Measurements from ENCODE around the gene ARL14. TPM values are rescaled to one million over a fixed set of nuclear protein-coding genes. Genes with fewer than 3 reads are reported as not detected.
A peak's percentile ranks its signal among the peaks of the same experiment; 100 is the strongest.
"Not testable (repeated sequence)": the region's sequence is repeated elsewhere in the genome, so short reads cannot be mapped to it uniquely, and the experiment has no call there.

ARL14 gene
- total and polyA plus RNA-seq, 7 experiments from 2014 or later = not detected

DNA sequence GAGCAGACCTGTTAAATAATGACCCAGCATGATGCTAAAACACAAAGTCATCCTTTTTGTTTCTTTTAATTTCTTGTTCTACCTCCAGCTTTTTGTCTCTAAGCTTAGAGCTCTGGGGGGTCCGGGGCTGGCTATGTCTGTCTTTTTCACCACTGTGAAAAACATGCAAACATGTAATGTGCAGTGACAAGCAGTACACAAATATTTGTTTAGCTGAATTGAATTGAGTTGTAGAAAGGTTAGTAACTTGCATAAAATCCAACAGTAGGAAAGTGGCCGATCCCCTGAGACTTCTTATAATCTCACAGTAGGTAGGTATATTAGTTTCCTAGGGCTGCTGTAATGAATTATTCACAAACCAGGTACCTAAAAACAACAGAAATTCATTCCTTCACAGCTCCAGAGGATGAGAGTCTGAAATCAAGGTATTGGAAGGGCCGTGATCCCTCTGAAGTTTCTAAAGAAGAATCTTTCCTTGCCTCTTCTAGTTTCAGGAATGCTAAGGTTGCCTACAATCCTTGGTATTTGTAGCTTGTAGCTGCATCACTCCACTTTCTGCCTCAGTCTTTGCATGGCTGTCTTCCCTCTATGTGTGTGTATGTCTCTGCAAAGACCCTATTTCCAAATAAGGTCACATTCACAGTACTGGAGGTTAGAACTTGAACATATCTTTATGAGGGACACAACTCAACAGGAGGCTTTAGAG is 32.7 kb downstream of the ARL14 start:
- H3K36me3 ChIP-seq (ENCODE audit: control insufficient read depth in 2 of 3, insufficient read depth in 3 of 3, low read length in 3 of 3) = no peaks in the 10 kb centered on the region
- intact Hi-C loops (cut with micrococcal nuclease) = loop anchor here (5.0 to 10.0 kb wide), 2 partner anchors 563 to 565 kb away; no protein-coding TSS in a partner anchor
- no peak overlapping the region for H3K4me3 Mint-ChIP-seq
- no peaks in the 10 kb centered on the region for H3K9me3 Mint-ChIP-seq
- no peak overlapping the region for H3K4me3 ChIP-seq (ENCODE audit: low read length)
- no peaks in the 10 kb centered on the region for H3K4me1 Mint-ChIP-seq
- DNase-seq (no peak), ATAC-seq (no peak)
- peaks cover 28 to 45% (median 31%) of the 10 kb centered on the region in 5 donors for H3K27me3 Mint-ChIP-seq
- peaks cover 0 to 5% of the 10 kb centered on the region in 2 donors for H3K27me3 ChIP-seq (ENCODE audit: control insufficient read depth in 2 of 2, insufficient read depth in 2 of 2, low read length in 2 of 2)
- POLR2A ChIA-PET = no interaction called here
- H3K27ac Mint-ChIP-seq = no peak overlapping the region
- H3K27ac ChIP-seq (ENCODE audit: low read depth, low read length) = no peak overlapping the region
- H3K36me3 Mint-ChIP-seq = no peaks in the 10 kb centered on the region
- no peaks in the 10 kb centered on the region for H3K9me3 ChIP-seq (ENCODE audit: control insufficient read depth in 2 of 3, low read length in 3 of 3)
- H3K4me1 ChIP-seq (ENCODE audit: control insufficient read depth in 2 of 2, insufficient read depth in 2 of 2, low read length in 2 of 2) = no peaks in the 10 kb centered on the region
- CTCF ChIA-PET = interaction anchor here (0.6 to 3.5 kb wide), 3 partner anchors 229 to 867 kb away, joined by 6 to 26 read pairs (median 7); no protein-coding TSS in a partner anchor

DNA sequence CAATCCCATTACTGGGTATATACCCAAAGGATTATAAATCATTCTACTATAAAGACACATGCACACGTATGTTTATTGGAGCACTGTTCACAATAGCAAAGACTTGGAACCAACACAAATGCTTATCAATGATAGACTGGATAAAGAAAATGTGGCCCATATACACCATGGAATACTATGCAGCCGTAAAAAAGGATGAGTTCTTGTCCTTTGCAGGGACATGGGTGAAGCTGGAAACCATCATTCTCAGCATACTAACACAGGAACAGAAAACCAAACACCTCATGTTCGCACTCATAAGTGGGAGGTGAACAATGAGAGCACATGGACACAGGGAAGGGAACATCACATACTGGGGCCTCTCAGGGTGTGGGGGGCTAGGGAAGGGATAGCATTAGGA is 36.2 kb downstream of the ARL14 start:
- POLR2A ChIA-PET; intact Hi-C loops (cut with micrococcal nuclease); H3K36me3 Mint-ChIP-seq; DNase-seq; H3K4me1 Mint-ChIP-seq; H3K4me1 ChIP-seq (ENCODE audit: control insufficient read depth in 2 of 2, insufficient read depth in 2 of 2, low read length in 2 of 2); H3K9me3 ChIP-seq (ENCODE audit: control insufficient read depth in 2 of 3, low read length in 3 of 3); H3K27ac Mint-ChIP-seq; H3K4me3 ChIP-seq (ENCODE audit: low read length); H3K27ac ChIP-seq (ENCODE audit: low read depth, low read length); ATAC-seq; H3K27me3 ChIP-seq (ENCODE audit: control insufficient read depth in 2 of 2, insufficient read depth in 2 of 2, low read length in 2 of 2); H3K36me3 ChIP-seq (ENCODE audit: control insufficient read depth in 2 of 3, insufficient read depth in 3 of 3, low read length in 3 of 3); H3K4me3 Mint-ChIP-seq; H3K9me3 Mint-ChIP-seq: not testable (repeated sequence)
- peaks cover 14 to 26% (median 21%) of the 10 kb centered on the region in 5 donors for H3K27me3 Mint-ChIP-seq
- CTCF ChIA-PET = interaction anchor here (0.7 to 2.0 kb wide), 2 partner anchors 127 to 228 kb away, joined by 3 to 6 read pairs; no protein-coding TSS in a partner anchor

GRCh38 chr3:160719710-160720109 is 42.8 kb downstream of the ARL14 start:
- H3K27me3 ChIP-seq (ENCODE audit: control insufficient read depth in 2 of 2, insufficient read depth in 2 of 2, low read length in 2 of 2) = no peaks in the 10 kb centered on the region
- intact Hi-C loops (cut with micrococcal nuclease) = no loop called here
- no peaks in the 10 kb centered on the region for H3K36me3 ChIP-seq (ENCODE audit: control insufficient read depth in 2 of 3, insufficient read depth in 3 of 3, low read length in 3 of 3)
- Mint-ChIP-seq H3K27ac (no peak overlapping the region), H3K27me3 (peaks cover 5 to 22% (median 16%) of the 10 kb centered on the region in 5 donors), H3K36me3 (no peaks in the 10 kb centered on the region), H3K9me3 (peaks cover 0 to 2% (median 0%) of the 10 kb centered on the region in 11 donors), H3K4me3 (no peak overlapping the region), H3K4me1 (no peaks in the 10 kb centered on the region)
- ATAC-seq (no peak), DNase-seq (no peak)
- H3K27ac ChIP-seq (ENCODE audit: low read depth, low read length) = no peak overlapping the region
- H3K4me1 ChIP-seq (ENCODE audit: control insufficient read depth in 2 of 2, insufficient read depth in 2 of 2, low read length in 2 of 2) = no peaks in the 10 kb centered on the region
- H3K9me3 ChIP-seq (ENCODE audit: control insufficient read depth in 2 of 3, low read length in 3 of 3) = no peaks in the 10 kb centered on the region
- no peak overlapping the region for H3K4me3 ChIP-seq (ENCODE audit: low read length)
- ChIA-PET CTCF (no interaction called here), POLR2A (no interaction called here)

DNA sequence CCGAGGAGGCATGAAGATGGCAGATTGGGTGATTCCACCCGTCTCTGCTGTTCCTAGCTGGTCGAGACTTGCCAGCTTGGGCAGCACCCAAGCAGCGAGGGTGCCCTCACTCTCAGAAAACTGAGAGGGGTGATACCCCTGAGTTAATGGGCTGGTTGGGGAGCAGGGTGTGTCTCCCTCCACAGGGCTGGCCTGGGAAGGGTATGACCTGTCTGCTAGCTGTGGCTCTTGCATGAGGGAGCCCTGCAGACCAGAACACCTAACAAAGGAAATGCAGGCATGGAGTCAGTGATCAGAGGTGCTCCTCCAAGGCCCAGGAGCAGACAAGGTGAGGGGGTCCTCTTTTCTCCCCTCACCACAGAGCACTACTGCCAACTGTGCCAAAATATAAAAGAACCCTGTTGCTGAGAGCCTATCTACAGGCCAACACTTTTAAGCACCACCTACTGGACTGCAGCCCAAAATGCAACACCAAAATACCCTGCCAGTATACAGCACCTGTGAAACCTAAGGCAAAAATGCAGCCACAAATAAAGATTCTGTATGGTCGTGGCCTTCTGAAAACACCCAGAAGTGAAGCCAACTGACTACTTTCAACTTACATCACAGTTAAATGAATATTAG is 43.3 kb downstream of the ARL14 start:
- Mint-ChIP-seq H3K4me1 (no peaks in the 10 kb centered on the region), H3K9me3 (peaks cover 0 to 2% (median 0%) of the 10 kb centered on the region in 11 donors), H3K27me3 (peaks cover 5 to 22% (median 16%) of the 10 kb centered on the region in 5 donors), H3K27ac (no peak overlapping the region), H3K36me3 (no peaks in the 10 kb centered on the region), H3K4me3 (no peak overlapping the region)
- Histone ChIP-seq H3K27me3 (ENCODE audit: control insufficient read depth in 2 of 2, insufficient read depth in 2 of 2, low read length in 2 of 2) (no peaks in the 10 kb centered on the region), H3K27ac (ENCODE audit: low read depth, low read length) (no peak overlapping the region), H3K36me3 (ENCODE audit: control insufficient read depth in 2 of 3, insufficient read depth in 3 of 3, low read length in 3 of 3) (no peaks in the 10 kb centered on the region), H3K9me3 (ENCODE audit: control insufficient read depth in 2 of 3, low read length in 3 of 3) (no peaks in the 10 kb centered on the region), H3K4me3 (ENCODE audit: low read length) (no peak overlapping the region), H3K4me1 (ENCODE audit: control insufficient read depth in 2 of 2, insufficient read depth in 2 of 2, low read length in 2 of 2) (no peaks in the 10 kb centered on the region)
- ChIA-PET POLR2A (no interaction called here), CTCF (interaction anchor here (0.7 kb wide), 1 partner anchor 11 kb away, joined by 3 read pairs; no protein-coding TSS in a partner anchor)
- DNase-seq = peak in 1 of 9 donors; percentile 1
- intact Hi-C loops (cut with micrococcal nuclease) = no loop called here
- ATAC-seq = no peak

DNA sequence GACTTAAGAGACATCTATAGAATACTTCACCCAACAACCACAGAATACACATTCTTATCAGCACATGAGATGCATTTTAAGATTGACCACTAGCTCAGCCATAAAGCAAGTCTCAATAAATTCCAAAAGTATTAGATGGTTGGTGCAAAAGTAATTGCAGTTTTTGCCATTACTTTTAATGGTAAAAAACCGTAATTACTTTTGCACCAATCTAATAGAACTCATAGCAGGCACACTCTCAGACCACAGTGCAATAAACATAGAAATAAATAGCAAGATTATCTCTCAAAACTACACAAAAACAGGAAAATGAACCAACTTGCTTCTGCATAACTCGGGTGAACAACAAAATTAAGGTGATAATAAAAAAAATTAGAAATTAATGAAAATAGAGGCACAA is 45.4 kb downstream of the ARL14 start:
- no peak for DNase-seq
- Mint-ChIP-seq H3K36me3 (no peaks in the 10 kb centered on the region), H3K4me1 (no peaks in the 10 kb centered on the region), H3K4me3 (no peak overlapping the region), H3K27me3 (peaks cover 0 to 17% (median 13%) of the 10 kb centered on the region in 5 donors), H3K9me3 (peaks cover 0 to 2% (median 0%) of the 10 kb centered on the region in 11 donors), H3K27ac (no peak overlapping the region)
- ChIA-PET POLR2A (no interaction called here), CTCF (no interaction called here)
- Histone ChIP-seq H3K4me3 (ENCODE audit: low read length) (no peak overlapping the region), H3K27me3 (ENCODE audit: control insufficient read depth in 2 of 2, insufficient read depth in 2 of 2, low read length in 2 of 2) (no peaks in the 10 kb centered on the region), H3K27ac (ENCODE audit: low read depth, low read length) (no peak overlapping the region), H3K4me1 (ENCODE audit: control insufficient read depth in 2 of 2, insufficient read depth in 2 of 2, low read length in 2 of 2) (no peaks in the 10 kb centered on the region), H3K9me3 (ENCODE audit: control insufficient read depth in 2 of 3, low read length in 3 of 3) (no peaks in the 10 kb centered on the region), H3K36me3 (ENCODE audit: control insufficient read depth in 2 of 3, insufficient read depth in 3 of 3, low read length in 3 of 3) (no peaks in the 10 kb centered on the region)
- ATAC-seq = no peak
- intact Hi-C loops (cut with micrococcal nuclease) = no loop called here

GRCh38 chr3:160725338-160725737 is 48.4 kb downstream of the ARL14 start:
- Histone ChIP-seq H3K36me3 (ENCODE audit: control insufficient read depth in 2 of 3, insufficient read depth in 3 of 3, low read length in 3 of 3) (no peaks in the 10 kb centered on the region), H3K4me3 (ENCODE audit: low read length) (no peak overlapping the region), H3K9me3 (ENCODE audit: control insufficient read depth in 2 of 3, low read length in 3 of 3) (no peaks in the 10 kb centered on the region), H3K27ac (ENCODE audit: low read depth, low read length) (no peak overlapping the region), H3K4me1 (ENCODE audit: control insufficient read depth in 2 of 2, insufficient read depth in 2 of 2, low read length in 2 of 2) (no peaks in the 10 kb centered on the region), H3K27me3 (ENCODE audit: control insufficient read depth in 2 of 2, insufficient read depth in 2 of 2, low read length in 2 of 2) (no peaks in the 10 kb centered on the region)
- Mint-ChIP-seq H3K4me1 (no peaks in the 10 kb centered on the region), H3K9me3 (peaks cover 0 to 2% (median 0%) of the 10 kb centered on the region in 11 donors), H3K27ac (no peak overlapping the region), H3K4me3 (no peak overlapping the region), H3K27me3 (peaks cover 0 to 17% (median 13%) of the 10 kb centered on the region in 5 donors), H3K36me3 (no peaks in the 10 kb centered on the region)
- ChIA-PET POLR2A (no interaction called here), CTCF (no interaction called here)
- intact Hi-C loops (cut with micrococcal nuclease) = no loop called here
- no peak for DNase-seq
- no peak for ATAC-seq
